CD4-positive, alpha-beta T cell treated with Interferon alpha-2 for 1 hour (primary cell): ENCODE measurements around the gene FGF1.
A peak's percentile ranks its signal among the peaks of the same experiment; 100 is the strongest.

ENCODE experiments used
- DNase-seq, 2 donors: peaks; one replicate each; pipeline ENCODE4 v3.0.0-alpha.2; 2020 to 2022

Gene FGF1

DNA sequence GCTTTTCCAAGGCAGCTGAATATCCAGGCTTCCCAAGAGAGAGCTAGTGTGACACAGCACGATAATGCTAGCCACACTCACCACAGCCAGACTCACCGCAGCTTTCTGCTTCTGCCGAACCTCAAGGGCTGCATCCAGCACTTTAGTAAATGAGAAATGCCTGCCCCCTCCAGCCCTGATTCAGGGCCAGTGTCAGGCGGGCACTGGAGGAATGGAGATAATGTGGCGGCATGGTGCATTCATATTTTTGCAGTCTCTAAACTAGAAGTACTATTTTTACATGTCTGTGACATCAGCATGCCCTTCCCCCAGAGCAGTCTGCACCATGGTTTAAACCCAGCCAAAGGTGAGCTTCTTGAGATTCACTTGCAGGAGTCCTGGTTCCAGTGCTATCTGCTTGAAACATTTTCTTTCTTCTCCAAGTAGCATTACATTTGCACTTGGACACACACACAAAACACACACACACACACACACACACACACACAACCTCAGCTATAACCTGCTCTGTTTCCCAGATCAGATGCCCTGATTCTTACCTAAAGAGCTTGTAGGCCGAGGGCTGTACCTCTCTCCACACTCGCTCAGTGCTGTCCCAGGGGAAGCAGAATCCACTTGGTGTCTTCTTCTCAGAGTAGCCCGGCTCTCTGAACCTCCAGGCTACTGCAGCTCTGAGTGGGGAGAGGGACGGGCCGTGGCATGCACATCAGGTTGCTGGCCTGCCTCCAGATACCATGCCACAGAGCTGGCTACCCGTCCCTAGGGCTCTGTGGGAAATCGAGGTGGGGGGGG, at the start of gene FGF1:
Gene FGF1 (minus strand): TSS at position 673 of the 792 bp plus-strand sequence. CDS start 71,963 bp downstream, outside the sequence.
- no peak for DNase-seq

DNA sequence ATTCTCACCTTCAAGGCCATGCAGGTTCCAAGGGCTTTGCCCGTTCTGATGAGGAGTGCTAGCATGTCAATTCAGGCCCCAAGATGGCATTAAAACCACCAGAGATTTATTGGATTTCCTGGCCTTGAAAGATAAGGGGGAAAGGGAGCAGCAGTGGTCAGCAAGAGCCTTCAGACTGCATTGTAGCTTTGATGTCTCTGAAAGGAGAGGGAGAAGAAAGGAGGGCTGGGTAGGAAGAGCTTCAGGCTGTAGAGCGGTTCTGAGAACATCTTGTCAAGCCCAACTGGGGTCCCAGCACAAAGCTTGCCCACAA, 41.8 kb upstream of the FGF1 start:
- DNase-seq, result no peak

DNA sequence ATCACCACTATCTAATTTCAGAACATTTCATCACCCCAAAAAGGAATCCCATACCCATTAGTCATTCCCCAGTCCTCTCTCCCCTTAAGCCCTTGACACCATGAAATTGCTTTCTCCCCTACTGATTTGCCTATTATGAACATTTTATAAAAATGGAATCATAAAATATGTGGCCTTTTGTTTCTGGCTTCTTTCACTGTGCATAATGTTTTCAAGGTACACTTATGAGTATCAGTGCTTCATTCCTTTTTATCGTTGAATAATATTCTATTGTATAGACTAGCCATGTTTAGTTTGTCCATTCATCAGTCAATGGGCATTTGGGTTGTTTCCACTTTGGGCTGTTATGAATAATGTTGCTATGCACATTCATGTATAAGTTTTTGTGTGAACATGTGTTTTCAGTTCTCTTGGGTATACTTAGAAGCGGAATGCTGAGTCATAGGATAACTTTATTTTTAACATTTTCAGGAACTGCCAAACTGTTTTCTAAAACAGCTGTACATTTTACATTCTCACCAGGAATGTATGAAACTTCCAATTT, 40.4 kb upstream of the FGF1 start:
- no peak for DNase-seq

DNA sequence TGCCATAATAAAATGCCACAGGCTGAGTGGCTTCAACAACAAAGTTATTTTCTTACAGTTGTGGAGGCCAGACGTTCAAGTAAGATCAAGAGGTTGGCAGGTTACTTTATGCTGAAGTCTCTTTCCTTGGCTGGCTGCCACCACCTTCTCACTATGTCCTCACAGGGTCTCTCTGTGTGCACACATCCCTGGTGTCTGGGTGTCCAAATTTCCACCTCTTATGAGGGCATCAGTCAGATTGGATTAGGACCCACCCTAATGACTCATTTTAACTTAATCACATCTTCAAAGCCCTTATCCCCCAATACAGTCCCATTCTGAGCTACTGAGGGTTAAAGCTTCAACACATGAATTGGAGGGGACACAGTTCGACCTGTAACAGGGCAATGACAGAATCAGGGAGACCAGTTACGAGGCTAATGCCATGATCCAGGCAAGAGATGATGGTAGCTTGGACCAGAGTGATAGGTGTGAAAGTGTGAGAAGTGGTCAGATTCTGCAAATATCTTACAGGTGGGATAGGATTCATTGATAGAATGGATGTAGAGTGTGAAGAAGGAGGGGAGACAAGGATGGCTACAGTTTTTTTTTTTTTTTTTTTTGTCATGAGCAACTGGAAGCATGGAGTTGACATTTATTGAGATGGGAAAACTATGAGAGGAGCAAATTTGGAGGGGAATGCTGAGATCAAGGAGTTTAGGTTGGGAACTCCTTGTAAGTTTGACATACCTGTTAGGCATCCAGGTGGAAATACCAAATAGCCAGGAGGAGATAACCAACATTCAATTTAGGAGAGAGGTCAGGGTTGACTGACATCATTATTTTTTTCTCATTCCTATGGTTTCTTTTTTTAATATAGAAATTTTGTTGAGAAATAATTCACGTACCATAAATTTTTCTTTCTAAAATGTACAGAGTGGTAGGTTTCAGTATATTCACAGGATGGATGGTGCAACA, 39.6 kb upstream of the FGF1 start:
- no peak for DNase-seq

DNA sequence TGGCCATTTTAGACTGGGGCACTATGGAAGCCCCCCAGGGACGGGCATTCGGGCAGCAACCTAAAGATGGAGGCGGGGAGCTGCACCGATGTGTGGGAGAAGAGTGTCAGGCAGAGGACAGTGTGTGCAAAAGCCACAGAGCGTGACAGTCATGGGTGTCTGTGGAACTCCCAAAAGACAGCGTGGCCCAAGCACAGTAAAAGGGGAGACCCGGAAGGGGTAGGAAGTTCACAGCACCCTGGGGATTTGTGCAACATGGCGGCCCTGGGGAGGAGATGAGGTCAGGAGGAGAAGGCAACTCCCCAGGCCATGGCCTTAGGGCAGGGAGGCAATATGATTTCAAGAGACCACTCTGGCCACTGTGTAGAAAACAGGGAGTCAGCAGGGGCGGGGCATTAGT, 38.9 kb upstream of the FGF1 start:
- no peak for DNase-seq

DNA sequence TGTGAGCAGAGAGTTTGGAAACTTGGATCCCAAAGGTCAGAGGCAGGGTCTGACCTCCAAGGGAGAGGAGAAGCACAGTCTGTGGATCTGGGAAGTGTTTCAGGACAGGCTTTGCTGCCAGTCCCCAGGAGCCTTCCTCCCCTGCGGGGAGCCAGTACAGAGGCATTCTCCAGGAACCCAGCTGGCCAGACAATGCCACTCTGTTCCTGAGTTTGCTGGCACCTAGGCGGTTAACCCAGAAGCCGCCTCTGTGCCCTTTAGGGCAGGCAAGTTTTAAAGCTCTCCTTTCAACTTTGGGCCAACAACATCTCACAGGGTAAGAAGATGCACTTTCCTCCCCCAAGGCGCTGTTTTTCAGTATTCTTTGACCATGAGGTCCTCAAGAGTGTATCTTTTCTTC, 37.0 kb upstream of the FGF1 start:
- DNase-seq, result no peak

DNA sequence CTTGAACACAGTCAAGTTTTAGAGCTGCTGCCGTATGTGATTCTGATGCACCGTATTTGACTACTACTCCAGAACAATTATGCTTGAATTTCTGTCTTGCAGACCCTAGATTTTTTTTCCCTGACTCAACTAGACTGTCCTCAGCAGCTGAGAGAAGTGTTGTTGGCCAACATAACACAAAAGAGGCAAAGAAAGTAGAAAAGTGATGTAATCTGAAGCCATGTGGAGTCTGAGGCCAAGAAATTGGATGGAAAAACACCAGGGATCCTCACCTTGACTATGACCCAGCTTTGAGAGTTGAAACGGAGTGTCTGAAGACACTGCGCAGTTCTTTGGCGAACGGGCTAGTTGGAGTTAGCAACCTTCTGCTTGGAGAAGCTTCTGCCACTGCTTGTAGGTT, 36.3 kb upstream of the FGF1 start:
- no peak for DNase-seq

DNA sequence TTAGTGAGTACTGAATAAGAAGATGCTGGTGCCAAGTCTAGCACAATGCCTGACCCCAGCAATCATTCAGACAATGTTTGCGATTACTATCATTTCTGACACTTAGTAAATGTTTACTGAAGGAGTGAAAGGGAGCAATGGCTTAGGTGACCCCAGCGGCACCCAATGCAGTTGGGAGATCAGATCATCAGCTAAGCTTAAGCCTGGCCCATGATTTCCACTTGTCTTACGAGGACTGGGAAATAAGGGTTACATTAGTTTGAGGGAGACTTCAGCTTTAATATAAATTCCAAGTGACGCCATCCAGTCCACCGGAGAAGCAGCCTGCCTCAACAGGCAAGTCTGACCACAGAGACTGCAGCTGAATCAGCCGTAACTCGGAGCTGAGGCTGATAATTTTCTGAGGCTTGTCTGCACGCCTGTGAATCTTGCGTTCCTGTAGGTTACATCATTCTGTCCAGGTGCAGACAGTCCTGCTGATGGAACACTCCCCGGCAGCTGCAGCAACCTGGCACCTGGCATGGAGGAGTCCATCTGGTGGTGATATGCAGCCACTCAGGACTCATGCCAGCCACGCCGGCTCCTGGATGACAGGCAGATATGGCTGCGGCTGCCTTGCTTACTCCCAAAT, 34.9 kb upstream of the FGF1 start:
- no peak for DNase-seq

DNA sequence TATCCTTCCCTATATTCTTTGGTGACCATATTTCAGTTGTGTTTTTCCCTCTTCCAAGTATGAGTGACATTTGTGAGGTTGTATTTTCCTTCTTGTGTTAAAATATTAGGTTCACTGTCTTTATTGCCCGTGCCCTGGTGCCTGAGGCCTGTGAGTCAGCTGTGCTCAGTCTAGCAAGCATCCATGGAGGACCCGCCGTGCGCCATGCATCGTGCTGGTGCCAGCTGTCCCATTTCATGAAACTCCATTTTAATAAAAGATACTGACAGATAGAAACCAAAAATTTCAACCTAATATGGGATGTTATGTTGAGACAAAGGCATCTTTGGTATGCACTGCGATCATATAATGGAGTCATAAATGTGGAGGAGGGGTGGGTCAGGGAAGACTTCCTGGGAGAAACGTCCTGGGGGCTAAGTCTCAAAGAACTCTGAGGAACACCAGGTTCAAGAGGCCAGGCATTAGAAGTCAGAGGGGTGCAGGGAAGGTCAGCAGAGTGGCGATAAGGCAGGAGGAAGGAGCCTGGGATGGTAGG, 34.0 kb upstream of the FGF1 start:
- DNase-seq, result no peak

DNA sequence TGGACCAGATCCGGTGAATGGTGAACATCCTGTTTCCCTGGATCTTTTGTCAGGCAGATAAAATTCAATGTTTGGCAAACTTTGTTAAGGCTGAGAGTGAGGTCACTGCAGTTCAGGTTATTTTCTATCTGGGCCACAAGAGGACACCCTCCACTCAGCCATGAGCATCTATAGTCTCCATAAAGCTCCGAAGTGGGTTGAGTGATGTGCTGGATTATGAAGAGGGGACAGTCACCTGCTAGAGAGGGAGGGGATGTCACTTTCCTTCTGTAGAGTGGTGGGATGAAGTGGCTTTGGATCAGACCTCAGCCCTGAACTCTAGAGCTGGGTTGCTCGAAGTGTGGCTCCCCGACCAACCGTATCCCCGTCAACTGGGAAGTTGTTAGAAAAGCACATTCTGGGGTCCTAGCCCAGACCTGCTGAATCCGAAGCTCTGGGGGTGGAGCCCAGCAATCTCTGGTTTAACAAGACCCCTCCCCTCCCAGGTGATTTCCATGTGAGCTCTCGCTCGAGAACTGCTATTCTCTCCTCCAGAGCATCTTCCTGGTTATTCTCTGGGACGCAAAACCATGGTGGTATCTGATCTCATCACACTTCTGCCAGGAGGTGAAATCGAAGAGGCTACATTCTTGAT, 31.8 kb upstream of the FGF1 start:
- peak in 1 of 2 donors; percentile 45 for DNase-seq

DNA sequence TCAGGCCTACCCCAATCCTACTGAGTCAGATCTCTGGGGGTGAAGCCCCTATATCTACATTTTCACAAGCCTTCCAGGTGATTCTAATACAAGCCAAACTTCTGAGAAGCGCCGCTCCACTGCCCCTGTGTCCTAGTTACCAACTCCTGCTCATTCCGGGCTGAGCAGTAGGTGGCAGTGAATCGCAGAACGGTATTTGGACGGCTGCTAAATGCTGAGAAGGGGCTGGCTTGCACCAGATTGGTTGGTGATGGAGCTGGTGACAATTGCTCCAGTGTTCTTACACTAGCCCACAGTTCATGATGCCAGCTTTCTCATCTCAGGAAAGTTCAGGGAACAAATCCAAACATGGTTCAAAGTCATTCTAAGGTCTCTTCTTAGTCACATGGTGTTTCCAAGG, 31.1 kb upstream of the FGF1 start:
- peak; percentile 19 to 45 for DNase-seq

DNA sequence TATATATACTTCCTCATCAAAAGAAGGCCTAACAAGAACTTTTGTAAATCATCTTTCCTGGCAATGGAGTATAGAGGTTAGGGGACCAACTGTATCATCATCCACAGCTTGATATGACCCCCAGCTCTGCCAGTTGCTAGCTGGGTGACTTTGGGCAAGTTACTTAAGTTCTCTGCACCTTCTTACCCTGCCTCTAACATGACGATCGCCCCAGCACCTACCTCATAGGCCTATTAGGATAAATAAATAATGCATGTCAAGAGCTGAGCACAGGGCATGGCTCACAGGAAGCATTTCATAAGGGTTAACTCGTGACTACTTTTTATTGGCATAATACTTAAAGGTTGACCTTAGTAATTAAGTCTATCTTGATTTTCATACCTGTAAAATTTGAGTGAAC, 29.4 kb upstream of the FGF1 start:
- DNase-seq, result no peak

DNA sequence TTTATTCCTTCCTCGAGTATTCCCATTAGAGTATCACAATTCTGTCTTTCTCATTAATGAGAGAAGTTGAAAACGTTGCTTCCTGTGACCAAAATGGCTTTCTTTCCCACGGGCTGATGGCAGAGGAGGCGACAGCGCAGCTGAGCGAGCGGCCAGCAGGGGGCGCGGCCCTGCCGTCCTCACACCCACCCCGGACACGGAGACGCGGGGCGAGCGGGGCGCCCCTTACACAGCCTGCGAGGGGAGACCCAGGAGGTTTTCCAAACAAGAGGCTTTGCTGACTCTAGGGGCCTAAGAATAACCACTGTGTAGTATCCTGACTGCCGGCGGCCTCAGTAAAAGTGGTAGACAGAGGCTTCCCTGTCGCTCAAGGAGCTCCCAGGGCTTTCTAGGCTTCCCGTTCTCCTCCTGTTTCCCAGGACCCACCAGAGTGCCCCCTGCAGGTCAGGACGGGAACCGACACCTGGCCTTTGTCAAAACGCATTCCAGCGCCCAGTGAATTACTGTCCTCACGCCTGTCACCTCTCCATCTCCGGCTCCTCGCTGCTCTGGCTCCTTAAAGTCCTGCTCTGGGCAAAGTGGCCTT, 27.3 kb upstream of the FGF1 start:
- peak; percentile 84 to 88 for DNase-seq

DNA sequence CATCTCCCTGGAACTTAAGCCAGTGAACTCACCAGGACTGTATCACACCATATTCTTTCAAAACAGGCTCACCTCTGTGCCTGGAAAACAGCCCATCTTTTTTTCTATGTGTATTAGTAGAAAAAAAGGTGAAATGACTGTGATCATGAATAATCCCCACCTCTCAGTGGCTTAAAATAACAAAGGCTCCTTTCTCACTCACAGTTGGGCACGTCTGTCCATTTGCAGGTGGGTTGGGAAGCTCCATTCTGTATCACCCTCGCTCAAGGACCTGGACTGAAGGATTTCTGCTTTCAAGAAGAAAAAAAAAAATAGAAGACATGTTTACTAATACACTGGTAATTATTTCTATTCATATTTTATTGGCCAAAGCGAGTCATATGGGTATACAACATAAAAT, 17.3 kb upstream of the FGF1 start:
- no peak for DNase-seq

DNA sequence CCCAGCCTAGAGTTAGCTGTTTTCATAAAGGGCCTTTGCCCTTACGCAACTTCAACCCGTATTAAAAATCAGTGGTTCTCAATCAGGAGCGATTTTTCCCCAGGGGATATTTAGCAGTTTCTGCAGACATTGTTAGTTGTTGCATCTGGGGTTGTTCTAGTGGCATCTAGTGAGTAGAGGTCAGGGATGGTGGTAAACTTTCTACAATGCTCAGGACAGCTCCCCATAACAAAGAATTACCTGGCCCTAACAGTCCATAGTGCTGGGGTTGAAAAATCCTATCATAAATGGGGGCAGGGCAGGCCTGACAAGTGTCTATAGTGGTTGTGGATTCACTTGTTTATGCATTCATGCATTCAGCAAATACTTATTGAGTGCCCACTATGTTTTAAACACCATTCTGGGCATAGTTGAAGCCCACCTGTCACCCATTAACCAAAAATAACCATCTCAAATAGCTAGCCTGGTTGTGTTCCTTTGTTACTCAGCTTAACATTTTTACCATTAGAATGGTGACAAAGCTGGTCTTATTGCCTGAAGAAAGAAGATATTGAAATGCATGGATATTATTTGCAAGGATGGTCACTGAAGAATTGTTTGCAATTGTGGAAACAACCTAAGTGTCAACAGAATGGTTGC, 15.9 kb upstream of the FGF1 start:
- DNase-seq, result no peak

DNA sequence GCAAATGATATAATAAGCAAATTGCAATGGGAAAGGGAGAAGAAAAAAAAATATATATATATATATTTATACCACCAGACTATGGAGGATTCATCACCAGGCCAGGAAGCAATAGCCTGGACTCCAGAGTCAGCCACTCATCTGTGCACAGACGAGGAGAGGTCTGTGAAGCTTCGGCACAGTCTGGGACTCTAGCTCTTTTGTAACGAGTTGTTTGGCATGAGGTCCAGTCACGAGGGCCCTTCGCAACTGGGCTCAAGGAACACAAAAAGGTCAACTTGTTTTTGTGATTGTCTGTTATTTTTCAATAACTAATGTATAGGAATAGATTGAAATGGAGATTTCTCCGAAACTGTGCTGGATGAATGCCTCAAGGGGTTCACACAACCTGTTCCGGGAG, 14.7 kb upstream of the FGF1 start:
- no peak for DNase-seq

DNA sequence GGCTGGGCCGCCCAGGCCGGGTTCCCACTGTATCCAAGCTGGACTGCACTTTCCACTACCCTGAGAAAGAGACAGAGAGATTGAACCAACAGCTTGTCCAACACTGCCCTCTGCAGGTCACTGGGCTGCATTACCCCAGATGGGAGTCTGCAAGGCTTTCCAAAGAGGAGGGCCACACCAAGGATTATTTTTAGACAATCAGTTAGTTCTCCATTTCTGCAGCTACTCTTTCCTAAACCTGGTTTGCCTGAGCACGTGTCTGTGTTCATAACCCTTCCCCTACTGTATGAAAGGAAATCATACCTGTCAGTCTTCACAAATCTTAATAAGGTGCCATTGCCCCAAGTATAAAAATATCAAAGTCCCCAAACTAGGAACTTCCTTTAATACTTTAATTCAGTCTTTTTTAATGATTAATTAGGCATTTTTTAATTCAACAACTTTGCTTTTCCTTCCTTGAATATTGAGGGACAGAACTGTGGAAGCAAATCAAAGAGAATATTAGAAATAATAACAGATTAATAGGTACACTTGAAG, 13.4 kb upstream of the FGF1 start:
- peak; percentile 67 to 77 for DNase-seq

DNA sequence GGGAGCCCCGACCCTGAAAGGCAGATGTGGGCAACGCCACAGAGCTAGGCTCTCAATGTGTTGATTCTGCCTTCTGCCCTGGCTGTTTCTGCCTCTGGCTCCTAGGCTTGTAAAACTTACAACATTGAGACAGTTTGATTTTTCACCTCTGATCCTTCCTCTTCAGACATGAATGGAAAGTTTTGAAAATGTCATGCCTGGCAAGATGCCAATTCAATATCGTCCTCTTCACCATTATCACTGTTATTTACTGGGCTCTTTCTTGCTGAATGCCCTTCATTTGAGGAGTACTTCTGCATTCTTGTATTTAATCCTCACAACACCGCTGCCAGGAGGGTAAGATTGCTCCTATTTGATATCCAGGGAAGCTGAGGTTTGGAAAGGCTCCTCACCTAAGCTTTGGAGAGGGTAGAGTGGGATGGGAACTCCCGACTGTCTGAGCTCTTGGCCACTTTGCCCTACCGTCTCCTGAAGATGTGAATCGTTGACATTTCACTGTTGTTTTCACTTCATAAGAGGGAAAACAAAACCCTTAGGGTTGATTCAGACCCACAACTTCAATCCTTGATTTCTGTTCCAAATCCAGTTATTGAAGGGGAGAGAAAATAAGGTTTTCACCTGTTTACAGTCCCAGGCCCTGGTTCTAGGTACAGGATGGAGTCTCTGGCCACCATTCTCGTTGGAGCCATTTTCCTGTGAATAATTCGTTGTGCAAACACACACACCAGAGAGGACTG, 12.7 kb upstream of the FGF1 start:
- no peak for DNase-seq

DNA sequence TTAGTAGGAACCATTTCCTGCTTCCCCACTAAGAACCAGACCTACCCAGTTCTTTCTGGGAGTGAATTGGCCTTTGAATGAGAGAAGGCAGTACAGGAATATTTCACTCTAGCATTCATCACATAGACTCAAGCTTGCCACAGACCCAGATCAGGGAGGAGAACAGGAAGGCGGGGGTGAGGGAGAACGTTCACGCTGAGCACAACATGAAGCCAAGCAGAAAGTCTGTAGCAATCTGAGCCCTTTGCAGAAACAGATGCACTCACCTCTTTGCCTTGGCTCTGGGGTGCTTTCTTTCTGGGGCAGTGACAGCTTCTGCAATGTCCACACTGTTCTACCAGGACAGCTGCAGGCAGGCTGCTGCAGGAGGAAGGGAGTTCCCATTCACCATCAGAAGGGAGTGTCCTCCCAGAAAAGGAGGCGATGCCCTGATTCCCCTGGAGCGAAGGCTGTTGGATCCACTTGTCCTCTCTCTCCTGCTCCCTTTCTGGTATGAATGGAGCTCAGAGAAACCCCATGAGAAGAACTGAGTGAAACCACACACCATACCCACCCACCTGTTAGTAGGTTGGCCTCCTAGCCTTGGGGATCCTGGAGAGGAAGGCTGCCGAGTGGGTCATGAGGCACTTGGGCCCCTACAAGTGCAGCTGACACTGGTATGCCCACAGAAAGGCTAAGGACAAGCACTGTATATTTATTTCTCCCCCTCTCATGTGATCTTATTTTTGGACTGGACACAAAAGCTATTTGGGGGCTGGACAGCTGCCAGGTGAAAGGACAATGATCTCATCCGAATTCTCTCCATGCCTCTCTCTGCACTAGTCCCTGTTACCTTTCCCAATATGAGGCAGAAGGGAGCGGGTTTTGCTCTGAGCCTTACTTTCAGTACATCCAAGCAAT, 11.7 kb upstream of the FGF1 start:
- DNase-seq, result no peak

DNA sequence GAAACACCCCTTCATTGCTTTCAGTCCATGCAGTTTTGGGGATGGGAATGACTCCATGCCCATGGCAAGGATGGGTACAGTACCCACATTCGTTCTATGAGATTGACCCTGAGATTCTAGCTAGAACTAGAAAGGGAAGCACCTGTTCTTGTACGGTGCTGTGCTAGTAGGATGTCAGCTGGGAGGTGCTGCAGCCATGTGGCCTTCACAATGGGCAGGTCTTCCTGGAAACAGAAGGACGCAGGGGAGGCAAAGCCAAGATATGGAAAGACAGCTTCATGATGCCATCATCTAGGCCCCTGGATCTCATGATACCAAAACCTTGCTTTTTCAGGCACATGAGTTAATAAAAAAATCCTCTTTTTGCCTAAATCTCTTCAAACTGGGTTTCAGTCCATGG, 10.5 kb upstream of the FGF1 start:
- no peak for DNase-seq
